Measurements from ENCODE around the gene YARS2. TPM values are rescaled to one million over a fixed set of nuclear protein-coding genes. Genes with fewer than 3 reads are reported as not detected.

The YARS2 gene
- total RNA-seq, 1 donor, result 23.9 TPM

DNA sequence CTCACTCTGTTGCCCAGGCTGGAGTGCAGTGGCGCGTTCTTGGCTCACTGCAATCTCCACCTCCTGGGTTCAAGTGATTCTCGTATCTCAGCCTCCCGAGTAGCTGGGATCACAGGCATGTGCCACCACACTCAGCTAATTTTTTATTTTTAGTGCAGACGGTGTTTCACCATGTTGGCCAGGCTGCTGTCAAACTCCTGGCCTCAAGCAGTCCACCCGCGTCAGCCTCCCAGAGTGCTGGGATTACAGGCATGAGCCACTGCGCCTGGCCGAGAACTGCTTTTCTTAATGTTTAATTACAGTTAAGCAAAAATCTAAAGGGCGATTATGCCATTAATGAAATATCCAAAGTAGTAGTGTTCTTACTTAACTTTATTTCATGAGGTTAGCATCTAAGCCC, 13.6 kb downstream of the YARS2 start:
- peaks cover 9% of the 10 kb centered on the region for H3K79me2 ChIP-seq (ENCODE audit: insufficient read depth, low read length)
- peaks cover 3% of the 10 kb centered on the region for H4K20me1 ChIP-seq (ENCODE audit: insufficient read depth, low read length)
- H3K9me3 ChIP-seq (ENCODE audit: low read depth, low read length), result no peaks in the 10 kb centered on the region
- H3K36me3 ChIP-seq (ENCODE audit: insufficient read depth, low read length), result peaks cover 85% of the 10 kb centered on the region
- no peaks in the 10 kb centered on the region for H3K27me3 ChIP-seq (ENCODE audit: insufficient read depth, low read length)
- no peak for DNase-seq (ENCODE audit: insufficient read length, low spot score, missing footprints)
- H2AFZ ChIP-seq (ENCODE audit: low read length), result no peak overlapping the region
- no peaks in the 10 kb centered on the region for H3K4me1 ChIP-seq (ENCODE audit: insufficient read depth, low read length)
- no peak overlapping the region for H3K27ac ChIP-seq (ENCODE audit: low read depth, low read length)
- TF ChIP-seq, protein P1, sequence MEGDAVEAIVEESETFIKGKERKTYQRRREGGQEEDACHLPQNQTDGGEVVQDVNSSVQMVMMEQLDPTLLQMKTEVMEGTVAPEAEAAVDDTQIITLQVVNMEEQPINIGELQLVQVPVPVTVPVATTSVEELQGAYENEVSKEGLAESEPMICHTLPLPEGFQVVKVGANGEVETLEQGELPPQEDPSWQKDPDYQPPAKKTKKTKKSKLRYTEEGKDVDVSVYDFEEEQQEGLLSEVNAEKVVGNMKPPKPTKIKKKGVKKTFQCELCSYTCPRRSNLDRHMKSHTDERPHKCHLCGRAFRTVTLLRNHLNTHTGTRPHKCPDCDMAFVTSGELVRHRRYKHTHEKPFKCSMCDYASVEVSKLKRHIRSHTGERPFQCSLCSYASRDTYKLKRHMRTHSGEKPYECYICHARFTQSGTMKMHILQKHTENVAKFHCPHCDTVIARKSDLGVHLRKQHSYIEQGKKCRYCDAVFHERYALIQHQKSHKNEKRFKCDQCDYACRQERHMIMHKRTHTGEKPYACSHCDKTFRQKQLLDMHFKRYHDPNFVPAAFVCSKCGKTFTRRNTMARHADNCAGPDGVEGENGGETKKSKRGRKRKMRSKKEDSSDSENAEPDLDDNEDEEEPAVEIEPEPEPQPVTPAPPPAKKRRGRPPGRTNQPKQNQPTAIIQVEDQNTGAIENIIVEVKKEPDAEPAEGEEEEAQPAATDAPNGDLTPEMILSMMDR (IDR thresholded peaks at IDR 0.05; ENCODE audit: extremely low read depth, low read depth, low read length), result no peak
- no peak overlapping the region for H3K4me3 ChIP-seq (ENCODE audit: insufficient read depth, low read length)
- no peak overlapping the region for H3K4me2 ChIP-seq (ENCODE audit: insufficient read depth, low read length)

DNA sequence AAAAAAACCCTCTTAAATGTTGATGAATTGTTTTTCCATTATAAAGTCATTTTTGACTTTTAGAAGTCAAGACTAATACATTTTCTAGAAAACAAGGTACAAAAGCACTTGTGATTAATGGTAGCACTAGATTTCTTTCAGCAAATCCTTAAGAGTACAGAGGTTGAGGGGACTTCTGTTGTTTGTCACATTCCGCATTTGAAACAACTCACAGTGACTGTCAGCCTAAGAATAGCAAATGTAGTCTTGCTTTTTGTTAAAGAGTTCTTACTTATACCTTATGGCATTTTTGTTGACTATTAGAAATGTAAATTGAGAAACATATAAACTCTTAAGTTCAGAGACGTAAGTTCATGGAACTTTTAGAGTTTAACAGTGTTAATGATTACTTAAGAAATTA, 16.4 kb downstream of the YARS2 start:
- DNase-seq (ENCODE audit: insufficient read length, low spot score, missing footprints), result no peak
- TF ChIP-seq, protein P1 (IDR thresholded peaks at IDR 0.05; ENCODE audit: extremely low read depth, low read depth, low read length), result no peak
- H3K4me2 ChIP-seq (ENCODE audit: insufficient read depth, low read length), result no peak overlapping the region
- H3K27ac ChIP-seq (ENCODE audit: low read depth, low read length), result no peak overlapping the region
- H4K20me1 ChIP-seq (ENCODE audit: insufficient read depth, low read length), result peaks cover 3% of the 10 kb centered on the region
- H3K9me3 ChIP-seq (ENCODE audit: low read depth, low read length), result no peaks in the 10 kb centered on the region
- no peak overlapping the region for H2AFZ ChIP-seq (ENCODE audit: low read length)
- no peaks in the 10 kb centered on the region for H3K4me1 ChIP-seq (ENCODE audit: insufficient read depth, low read length)
- H3K36me3 ChIP-seq (ENCODE audit: insufficient read depth, low read length), result peaks cover 75% of the 10 kb centered on the region
- no peaks in the 10 kb centered on the region for H3K27me3 ChIP-seq (ENCODE audit: insufficient read depth, low read length)
- no peak overlapping the region for H3K4me3 ChIP-seq (ENCODE audit: insufficient read depth, low read length)
- peaks cover 9% of the 10 kb centered on the region for H3K79me2 ChIP-seq (ENCODE audit: insufficient read depth, low read length)

DNA sequence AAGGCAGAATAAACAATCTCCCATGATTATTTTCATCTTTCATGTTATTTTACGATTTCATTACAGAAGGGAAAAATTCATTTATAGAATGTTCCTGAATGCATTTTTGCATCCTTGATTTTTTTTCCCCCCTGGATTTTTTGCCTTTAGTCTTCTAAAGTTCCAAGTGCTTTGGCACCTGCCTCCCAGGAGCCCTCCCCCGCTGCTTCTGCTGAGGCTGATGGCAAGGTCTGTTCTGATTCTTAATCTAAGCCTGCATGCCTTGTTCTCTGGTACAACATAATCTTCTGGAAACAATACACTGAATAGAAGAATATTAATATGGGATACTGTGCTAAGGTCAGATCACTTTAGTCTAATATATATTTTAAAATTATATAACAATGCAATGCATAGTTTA, 18.0 kb downstream of the YARS2 start:
- Histone ChIP-seq H3K27me3 (ENCODE audit: insufficient read depth, low read length) (no peaks in the 10 kb centered on the region), H4K20me1 (ENCODE audit: insufficient read depth, low read length) (peaks cover 3% of the 10 kb centered on the region), H3K4me1 (ENCODE audit: insufficient read depth, low read length) (no peaks in the 10 kb centered on the region), H3K4me3 (ENCODE audit: insufficient read depth, low read length) (no peak overlapping the region), H3K4me2 (ENCODE audit: insufficient read depth, low read length) (no peak overlapping the region), H3K79me2 (ENCODE audit: insufficient read depth, low read length) (peaks cover 3% of the 10 kb centered on the region), H2AFZ (ENCODE audit: low read length) (no peak overlapping the region), H3K27ac (ENCODE audit: low read depth, low read length) (no peak overlapping the region), H3K36me3 (ENCODE audit: insufficient read depth, low read length) (peaks cover 70% of the 10 kb centered on the region), H3K9me3 (ENCODE audit: low read depth, low read length) (no peaks in the 10 kb centered on the region)
- TF ChIP-seq, protein P1 (IDR thresholded peaks at IDR 0.05; ENCODE audit: extremely low read depth, low read depth, low read length), result no peak
- DNase-seq (ENCODE audit: insufficient read length, low spot score, missing footprints), result no peak

DNA sequence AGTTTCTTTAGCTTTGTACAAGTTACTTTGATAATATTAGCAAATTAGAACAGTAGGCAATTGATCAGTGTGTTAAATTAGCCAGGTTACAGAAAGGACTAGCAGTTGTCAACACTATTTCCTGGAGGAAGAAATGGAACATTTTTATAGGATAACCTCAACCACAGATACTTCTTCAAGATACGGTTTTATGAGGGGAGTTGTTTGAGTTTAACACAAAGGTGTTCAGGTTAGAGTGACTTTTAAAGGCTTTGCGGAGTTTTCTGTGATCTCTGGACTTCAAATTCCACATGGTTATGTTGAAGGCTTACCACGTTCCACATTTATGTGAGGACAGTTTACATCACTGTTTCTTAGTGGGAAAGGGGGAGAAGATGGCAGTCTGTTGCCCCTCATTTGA, 19.3 kb downstream of the YARS2 start:
- no peak overlapping the region for H2AFZ ChIP-seq (ENCODE audit: low read length)
- H3K4me1 ChIP-seq (ENCODE audit: insufficient read depth, low read length), result peaks cover 4% of the 10 kb centered on the region
- DNase-seq (ENCODE audit: insufficient read length, low spot score, missing footprints), result no peak
- H4K20me1 ChIP-seq (ENCODE audit: insufficient read depth, low read length), result no peaks in the 10 kb centered on the region
- H3K27me3 ChIP-seq (ENCODE audit: insufficient read depth, low read length), result no peaks in the 10 kb centered on the region
- no peak overlapping the region for H3K27ac ChIP-seq (ENCODE audit: low read depth, low read length)
- no peak overlapping the region for H3K4me3 ChIP-seq (ENCODE audit: insufficient read depth, low read length)
- no peak overlapping the region for H3K4me2 ChIP-seq (ENCODE audit: insufficient read depth, low read length)
- no peaks in the 10 kb centered on the region for H3K79me2 ChIP-seq (ENCODE audit: insufficient read depth, low read length)
- no peaks in the 10 kb centered on the region for H3K9me3 ChIP-seq (ENCODE audit: low read depth, low read length)
- peaks cover 67% of the 10 kb centered on the region for H3K36me3 ChIP-seq (ENCODE audit: insufficient read depth, low read length)
- TF ChIP-seq, protein P1 (IDR thresholded peaks at IDR 0.05; ENCODE audit: extremely low read depth, low read depth, low read length), result no peak
